Fibroblast of villous mesenchyme (primary cell): ENCODE data around the gene TTC21A. TPM values are rescaled to one million over a fixed set of nuclear protein-coding genes. Genes with fewer than 3 reads are reported as not detected.

Experiments used
- DNase-seq: peaks from one replicate; pipeline ENCODE4 v3.0.0-alpha.2; 2010; ENCODE audit warnings: low read depth
- H3K4me3 ChIP-seq: 2 replicates; pipeline ENCODE4 v1.5.1; 2011; ENCODE audit warnings: low read depth, mild to moderate bottlenecking, low read length
- CTCF ChIP-seq: IDR thresholded peaks from 2 replicates; pipeline ENCODE4 v1.5.1; 2012; ENCODE audit warnings: low read depth, mild to moderate bottlenecking, low read length; ENCODE audit not compliant: insufficient read depth
- total RNA-seq: library from RNA; depleted of rRNA; stranded (reverse); fragments of >200 nt; gene quantifications from 2 replicates; pipeline ENCODE4 v1.2.3, GENCODE V29; 2012

The TTC21A gene
- total RNA-seq, 1 donor: 3.9 TPM

- DNase-seq: no peak
- no peak overlapping the region for H3K4me3 ChIP-seq
- no peak for TF ChIP-seq CTCF
Observed at GRCh38 chr3:39164414-39164813, 56.9 kb downstream of the TTC21A start.

- no peak overlapping the region for H3K4me3 ChIP-seq
- TF ChIP-seq CTCF: no peak
- DNase-seq: no peak
Observed at GRCh38 chr3:39165518-39165917, 58.0 kb downstream of the TTC21A start.

- TF ChIP-seq CTCF: no peak
- no peak overlapping the region for H3K4me3 ChIP-seq
Observed at GRCh38 chr3:39166134-39166710, 58.7 kb downstream of the TTC21A start.

GRCh38 chr3:39166932-39167532 is 59.6 kb downstream of the TTC21A start:
- TF ChIP-seq CTCF: no peak
- no peak overlapping the region for H3K4me3 ChIP-seq
- DNase-seq: peak; percentile 98

More at GRCh38 chr3:39166134-39166710, 58.7 kb downstream of the TTC21A start:
- peak; percentile 96 for DNase-seq

GRCh38 chr3:39168156-39168780 is 60.8 kb downstream of the TTC21A start:
- no peak for DNase-seq
- H3K4me3 ChIP-seq: no peak overlapping the region
- no peak for TF ChIP-seq CTCF

- no peak for TF ChIP-seq CTCF
- no peak overlapping the region for H3K4me3 ChIP-seq
- DNase-seq: no peak
Observed at GRCh38 chr3:39169712-39170111, 62.2 kb downstream of the TTC21A start.
